GM12875 (cell line): Measurements from ENCODE around the gene LRRC7.

Experiments
- H3K4me3 ChIP-seq: one replicate; pipeline ENCODE4 v1.5.1; 2011; ENCODE audit warnings: low read depth, low read length, control low read depth
- TF ChIP-seq, protein P1 (sequence below): IDR thresholded peaks from 2 replicates; pipeline ENCODE4 v1.5.1; 2011; ENCODE audit warnings: low read depth, mild to moderate bottlenecking, control low read depth, inconsistent platforms, low read length, moderate library complexity, borderline replicate concordance; ENCODE audit not compliant: insufficient read depth

The LRRC7 gene

DNA sequence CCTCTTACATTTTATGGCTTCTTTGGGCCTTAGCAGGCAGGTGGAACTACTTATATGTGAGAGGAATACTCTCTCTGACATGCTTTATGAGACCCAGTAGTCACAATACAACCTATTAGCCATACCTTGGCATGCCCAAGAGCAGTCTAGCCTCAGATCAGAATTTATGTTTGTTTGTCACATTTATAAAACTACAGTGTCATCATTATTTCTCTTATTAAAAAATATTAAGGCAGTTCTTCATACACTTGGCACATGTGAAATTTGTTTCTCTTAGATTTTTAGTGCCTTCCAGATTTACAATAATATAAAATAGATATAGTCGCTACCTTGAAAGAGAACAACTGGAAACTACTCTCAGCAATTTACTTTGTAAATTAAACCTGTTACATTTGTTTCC lies 519.2 kb downstream of the LRRC7 start:
- no peak overlapping the region for H3K4me3 ChIP-seq
- TF ChIP-seq, protein P1, sequence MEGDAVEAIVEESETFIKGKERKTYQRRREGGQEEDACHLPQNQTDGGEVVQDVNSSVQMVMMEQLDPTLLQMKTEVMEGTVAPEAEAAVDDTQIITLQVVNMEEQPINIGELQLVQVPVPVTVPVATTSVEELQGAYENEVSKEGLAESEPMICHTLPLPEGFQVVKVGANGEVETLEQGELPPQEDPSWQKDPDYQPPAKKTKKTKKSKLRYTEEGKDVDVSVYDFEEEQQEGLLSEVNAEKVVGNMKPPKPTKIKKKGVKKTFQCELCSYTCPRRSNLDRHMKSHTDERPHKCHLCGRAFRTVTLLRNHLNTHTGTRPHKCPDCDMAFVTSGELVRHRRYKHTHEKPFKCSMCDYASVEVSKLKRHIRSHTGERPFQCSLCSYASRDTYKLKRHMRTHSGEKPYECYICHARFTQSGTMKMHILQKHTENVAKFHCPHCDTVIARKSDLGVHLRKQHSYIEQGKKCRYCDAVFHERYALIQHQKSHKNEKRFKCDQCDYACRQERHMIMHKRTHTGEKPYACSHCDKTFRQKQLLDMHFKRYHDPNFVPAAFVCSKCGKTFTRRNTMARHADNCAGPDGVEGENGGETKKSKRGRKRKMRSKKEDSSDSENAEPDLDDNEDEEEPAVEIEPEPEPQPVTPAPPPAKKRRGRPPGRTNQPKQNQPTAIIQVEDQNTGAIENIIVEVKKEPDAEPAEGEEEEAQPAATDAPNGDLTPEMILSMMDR = no peak

GRCh38 chr1:70090141-70090540 lies 522.4 kb downstream of the LRRC7 start:
- TF ChIP-seq, protein P1 = no peak
- H3K4me3 ChIP-seq = no peak overlapping the region

GRCh38 chr1:70090875-70091274 lies 523.2 kb downstream of the LRRC7 start:
- TF ChIP-seq, protein P1 = no peak
- H3K4me3 ChIP-seq = no peak overlapping the region

DNA sequence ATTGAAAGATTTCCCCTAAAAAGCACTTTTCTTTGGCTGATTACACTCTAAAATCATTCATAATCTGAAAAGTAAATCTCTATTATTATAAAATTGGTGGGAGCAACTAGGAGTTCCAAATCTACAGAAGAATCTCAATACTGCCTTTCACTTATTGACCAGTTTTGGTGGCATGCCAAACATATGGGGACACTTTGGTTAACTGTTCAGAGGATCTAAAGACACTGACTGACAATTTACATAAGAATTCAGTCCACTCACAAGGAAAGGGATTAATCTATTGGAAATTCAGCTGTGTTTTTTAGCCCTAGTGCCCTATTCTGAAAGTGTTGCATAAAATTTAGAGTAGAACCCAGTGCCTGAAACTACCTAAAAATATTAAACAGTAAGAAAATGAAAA lies 524.1 kb downstream of the LRRC7 start:
- H3K4me3 ChIP-seq = no peak overlapping the region
- TF ChIP-seq, protein P1 = no peak

DNA sequence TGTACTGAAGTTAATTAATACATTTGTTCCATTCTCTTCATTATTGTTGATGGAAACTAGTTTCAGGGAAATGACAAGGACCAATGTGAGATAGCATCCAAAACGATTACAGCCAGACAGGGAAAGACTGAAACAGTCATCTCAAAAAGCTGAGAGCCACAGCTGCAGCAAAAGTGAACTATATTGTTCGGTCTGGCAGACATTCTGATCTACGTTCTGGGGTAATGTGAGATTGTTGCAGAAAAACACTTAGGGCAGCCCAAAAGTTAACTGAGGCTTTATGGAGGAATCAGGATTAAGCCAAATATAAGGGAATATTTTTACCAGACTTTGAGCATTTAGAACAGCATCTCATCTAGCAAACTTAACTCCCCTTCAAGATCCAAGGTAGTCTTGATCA lies 524.8 kb downstream of the LRRC7 start:
- no peak overlapping the region for H3K4me3 ChIP-seq
- TF ChIP-seq, protein P1 = no peak

- TF ChIP-seq, protein P1 = no peak
- no peak overlapping the region for H3K4me3 ChIP-seq
Measured at GRCh38 chr1:70093250-70093975, 525.7 kb downstream of the LRRC7 start.

DNA sequence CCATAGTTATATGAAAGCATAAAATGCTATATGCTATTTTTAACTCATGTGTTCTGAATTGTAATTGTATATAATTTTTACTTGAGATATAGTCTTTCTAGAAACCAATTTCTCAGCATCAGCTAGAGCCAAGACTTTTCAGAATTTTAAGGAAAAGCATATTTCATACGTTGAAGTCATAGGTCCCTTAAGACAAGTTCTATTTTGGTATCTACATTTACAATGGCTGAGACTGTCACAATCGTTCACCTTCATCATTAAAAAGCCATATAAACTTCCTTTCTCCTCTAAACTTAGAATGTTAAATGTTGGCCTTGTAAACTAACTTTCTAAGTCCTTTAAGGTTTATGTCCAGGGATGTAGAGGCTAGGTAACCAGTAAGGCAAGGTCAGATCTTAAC lies 533.5 kb downstream of the LRRC7 start:
- TF ChIP-seq, protein P1 = no peak

More for the DNA sequence above, 533.5 kb downstream of the LRRC7 start:
- H3K4me3 ChIP-seq = no peak overlapping the region
